Stimulated activated CD4-positive, alpha-beta T cell treated with anti-CD3 and anti-CD28 coated beads, Interleukin-4, amount 100 ng/mL, for 1 hour (primary cell): ENCODE measurements around the gene SI.
"Not testable (repeated sequence)": the region's sequence is repeated elsewhere in the genome, so short reads cannot be mapped to it uniquely, and the experiment has no call there.

Experiments
- DNase-seq: peaks from one replicate; pipeline ENCODE4 v3.0.0-alpha.2; 2020

The SI gene

DNA sequence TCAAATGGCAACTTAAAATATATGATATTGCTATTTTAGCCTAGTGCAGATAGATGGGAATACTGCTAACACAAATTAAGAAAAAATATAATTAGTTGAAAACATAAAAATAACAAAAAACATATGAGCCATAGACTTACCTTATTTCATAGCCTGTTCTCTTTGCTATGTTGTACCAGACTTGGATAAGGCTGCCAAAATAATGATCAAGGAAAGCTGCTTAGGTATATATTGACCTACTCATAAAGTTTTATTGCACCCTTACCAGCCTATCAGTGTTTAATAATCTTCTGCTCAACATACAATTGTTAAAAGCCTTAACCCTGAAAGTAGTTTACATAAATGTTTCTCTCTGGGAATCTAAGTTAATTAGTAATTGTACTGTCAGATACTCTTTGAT lies at the start of gene SI:
TSS of gene SI (minus strand) at position 204 of the 400 bp plus-strand sequence. CDS start 2,484 bp downstream, outside the sequence.
- no peak for DNase-seq

DNA sequence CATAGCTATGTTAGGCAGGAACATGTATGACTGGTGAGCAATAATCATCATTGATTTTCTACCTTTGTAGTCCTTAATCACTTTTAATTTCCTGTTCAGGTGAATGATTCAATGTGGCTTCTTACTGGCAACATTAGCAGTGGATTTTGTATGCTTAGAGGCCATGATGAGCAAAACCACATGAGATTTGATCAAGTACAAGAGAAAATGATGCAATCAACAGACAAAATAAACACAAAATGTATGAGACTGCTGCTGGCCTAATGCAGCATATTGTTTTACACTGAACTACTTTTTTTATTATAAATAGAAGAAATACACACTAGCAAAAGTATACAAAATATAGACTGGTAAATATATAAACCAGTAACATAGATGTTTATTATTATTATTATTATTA lies 47.5 kb upstream of the SI start:
- no peak for DNase-seq

DNA sequence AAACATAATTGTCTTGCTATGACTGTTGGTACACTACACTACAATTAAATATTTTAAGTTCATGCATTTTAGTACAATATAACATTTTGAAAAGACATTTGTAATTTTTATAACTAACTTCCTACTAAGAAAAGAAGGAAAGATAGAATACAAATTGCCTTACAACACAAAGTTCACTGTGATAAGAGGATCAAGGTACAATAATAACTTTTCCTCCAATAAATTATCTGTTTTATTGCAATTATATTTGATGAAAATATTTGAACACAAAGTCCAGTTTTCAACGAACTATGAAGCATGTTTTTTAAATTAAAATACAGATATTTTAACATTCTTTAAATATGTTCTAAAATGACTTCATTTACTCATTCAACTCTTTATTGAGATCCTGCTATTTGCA lies 33.1 kb upstream of the SI start:
- no peak for DNase-seq

DNA sequence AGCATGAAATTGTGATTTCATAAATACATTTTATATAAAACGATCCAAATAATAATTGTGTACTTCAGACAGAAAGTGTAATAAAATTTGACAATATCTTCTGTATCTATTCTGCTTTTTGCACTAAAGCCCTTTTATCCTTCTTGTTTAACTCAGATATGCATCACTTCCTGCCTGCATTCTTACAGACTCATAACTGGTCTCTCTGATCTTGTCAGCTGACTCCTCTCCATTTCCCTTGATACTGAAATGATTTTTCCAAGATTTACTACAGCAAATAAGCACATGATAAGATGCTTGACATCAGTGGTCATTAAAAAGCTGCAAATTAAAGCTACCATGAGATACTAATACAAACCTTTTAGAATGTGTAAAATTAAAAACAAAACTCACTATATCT lies 25.3 kb upstream of the SI start:
- no peak for DNase-seq

DNA sequence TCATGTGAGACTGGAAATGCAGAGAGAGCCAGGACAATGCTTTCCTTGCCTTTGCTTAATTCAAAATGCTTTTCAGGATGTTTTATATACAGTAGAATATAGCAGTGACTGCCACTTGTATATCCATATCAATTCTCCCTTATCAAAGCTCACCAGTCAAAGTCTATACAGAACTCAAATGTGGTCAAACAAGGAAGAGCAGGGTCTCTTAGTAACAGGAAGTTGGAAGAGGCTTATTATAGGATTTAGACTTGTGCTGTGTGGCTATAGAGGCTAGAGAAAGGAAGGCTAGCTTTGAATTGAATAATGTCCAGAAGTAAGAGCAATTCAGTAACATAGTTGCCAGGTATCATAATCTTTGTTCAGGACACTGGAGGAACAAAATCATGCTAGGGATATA lies 4.4 kb upstream of the SI start:
- DNase-seq: no peak

DNA sequence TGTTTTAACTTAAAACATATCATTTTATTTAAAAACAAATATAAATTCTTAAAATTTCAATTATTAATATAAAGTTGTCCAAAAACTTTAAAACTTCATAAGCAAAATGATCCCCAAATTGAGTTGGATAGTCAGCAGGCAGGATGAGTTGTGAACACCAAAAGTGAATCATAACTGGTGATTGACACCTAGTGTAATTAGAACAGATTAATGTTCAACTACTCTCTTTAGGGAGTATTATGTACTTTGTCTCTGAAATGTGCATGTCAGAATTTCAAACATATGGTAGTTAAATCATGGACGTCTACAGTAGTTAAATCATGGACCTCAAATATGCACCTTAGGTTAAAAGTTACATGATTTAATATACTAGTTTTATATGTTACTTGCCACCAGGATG lies 2.9 kb upstream of the SI start:
- no peak for DNase-seq

DNA sequence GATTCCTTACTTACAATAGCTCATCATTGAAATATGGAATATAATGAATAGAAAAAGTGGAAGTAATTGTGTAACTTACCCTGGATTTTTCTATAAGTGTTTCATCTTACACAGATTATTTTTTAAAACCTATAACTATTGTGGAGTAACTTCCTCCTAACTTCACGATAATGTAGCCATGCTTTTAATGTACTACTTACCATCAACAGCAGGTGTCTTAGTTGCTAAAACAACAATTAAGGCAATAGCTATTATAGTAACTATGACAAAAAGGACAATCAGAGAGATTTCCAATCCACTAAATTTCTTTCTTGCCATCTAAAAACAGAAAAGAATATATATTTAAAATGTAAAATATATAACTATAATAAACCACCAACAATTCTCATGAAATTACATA lies 2.6 kb downstream of the SI start:
- DNase-seq: no peak

DNA sequence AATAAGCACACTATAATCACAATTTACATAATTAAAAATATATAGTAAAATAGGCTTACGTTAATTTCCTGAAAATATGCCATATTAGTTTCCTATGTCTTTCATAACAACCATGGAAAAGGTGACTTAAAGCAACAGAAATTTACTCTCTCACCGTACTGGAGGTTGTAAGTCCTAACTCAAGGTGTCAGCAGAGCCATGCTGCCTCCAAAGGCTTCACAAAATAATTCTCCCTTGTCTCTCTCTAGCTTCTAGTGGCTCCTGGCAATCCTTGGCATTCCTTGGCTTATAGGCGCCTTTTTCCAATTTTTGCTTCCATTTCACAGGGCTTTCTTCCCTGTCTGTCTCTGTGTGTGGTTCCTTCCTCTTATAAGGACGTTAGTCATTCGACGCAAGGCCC lies 7.6 kb downstream of the SI start:
- DNase-seq: no peak

DNA sequence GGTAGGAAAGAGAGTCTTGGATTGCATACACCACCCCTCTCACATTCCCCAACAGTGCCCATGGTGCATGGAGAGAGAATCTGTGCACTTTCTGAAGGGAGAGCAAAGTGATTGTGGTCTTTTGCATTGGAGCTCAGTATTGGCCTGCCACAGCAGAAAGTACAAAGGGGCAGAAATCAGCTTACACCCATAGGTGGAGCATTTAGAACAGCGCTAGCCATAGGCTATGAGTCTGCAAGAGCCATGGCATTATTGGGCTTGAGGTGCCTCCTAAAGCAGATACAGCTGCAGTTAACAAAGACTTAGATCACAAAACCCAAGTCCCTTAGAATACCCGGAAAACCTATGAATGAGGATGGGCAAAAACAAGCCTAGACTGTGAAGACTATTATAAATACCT lies 21.8 kb downstream of the SI start:
- DNase-seq: no peak

DNA sequence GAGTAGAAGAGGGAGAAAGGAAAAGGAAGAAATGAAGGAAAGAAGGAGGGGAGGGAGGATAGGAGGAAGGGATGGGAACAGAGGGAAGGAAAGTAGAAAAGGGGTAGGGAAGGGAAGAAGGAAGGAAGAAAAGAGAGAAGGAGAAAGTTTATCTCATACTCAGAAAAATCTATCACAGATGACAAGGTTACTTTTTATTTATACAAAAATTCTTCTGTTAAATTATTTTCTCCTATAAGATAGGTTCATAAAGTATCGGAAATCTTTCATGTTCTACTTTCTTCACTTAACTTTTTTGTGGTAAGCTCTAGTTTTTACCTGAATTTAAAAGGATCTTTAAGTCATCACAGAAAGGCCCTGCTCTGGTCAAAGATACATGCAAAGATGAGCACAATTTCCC lies 38.1 kb downstream of the SI start:
- no peak for DNase-seq

DNA sequence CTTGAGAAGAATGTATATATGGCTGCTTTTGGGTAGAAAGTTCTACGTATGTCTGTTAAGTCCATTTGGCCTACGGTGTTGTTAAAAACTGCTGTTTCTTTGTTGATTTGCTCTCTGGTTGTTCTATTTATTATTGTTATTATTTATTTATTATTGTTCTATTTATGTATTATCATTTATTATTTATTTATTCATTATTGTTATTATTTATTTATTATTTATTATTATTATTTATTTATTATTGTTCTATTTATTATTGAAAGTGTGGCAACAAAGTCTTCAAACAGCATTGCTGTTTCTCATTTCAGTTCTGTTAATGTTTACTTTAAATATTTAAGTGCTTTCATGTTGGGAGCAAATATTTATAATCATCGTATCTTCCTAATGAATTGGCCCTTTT lies 66.7 kb downstream of the SI start:
- no peak for DNase-seq

DNA sequence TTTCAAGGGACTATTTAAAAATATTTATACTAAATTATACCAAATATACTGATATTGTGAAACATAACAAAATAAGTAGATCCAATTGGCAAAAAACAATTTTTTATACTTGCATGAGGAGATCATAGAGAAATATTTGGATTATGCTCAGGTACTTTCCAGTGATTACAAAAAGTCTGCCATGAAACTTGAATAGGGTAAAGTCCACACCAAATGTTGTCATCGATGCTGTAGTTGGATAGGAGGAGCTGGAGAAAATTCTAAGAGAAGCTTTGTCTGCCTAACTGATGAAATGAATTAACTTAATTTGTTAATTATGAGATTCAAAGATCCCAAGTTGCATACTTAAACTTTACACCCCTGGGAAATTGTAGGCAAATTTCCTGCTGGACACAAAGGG lies 93.3 kb downstream of the SI start:
- no peak for DNase-seq

DNA sequence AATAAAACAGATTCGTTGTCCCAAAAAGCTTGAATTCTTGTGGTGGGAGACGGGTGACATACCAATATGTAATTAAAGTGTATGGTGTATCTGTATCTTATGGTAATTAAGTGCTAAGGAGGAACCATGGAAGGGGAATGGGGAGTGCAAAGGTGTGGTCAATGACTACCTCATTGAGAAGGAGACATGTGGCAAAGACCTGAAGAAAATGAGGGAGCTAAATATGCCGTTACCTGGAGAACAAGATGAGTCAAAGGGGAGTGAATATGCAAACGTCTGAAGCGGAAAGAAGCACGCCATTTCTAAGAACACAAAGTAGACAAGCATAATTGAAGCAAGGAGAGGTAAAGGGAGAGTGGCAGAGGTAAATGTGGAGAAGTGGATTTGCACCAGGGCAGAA lies 115.7 kb downstream of the SI start:
- DNase-seq: no peak

DNA sequence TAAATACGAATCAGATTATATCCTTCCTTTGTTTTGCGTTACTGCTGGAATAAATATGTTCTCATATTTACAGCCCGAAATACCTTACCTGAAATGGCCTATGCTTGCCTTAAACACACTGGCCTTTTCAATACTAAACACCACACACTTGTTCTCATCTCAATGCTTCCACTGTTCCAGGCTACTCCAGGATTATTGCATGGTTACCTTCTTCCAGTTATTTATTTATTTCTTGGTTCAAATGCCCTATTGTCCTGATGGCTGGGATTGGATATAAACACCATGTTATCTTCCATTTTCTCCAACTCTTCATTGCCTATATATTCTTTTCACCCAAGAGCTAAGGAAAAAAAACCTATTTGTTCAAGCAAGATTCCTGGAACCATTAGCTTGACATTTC lies 125.3 kb downstream of the SI start:
- DNase-seq: no peak

DNA sequence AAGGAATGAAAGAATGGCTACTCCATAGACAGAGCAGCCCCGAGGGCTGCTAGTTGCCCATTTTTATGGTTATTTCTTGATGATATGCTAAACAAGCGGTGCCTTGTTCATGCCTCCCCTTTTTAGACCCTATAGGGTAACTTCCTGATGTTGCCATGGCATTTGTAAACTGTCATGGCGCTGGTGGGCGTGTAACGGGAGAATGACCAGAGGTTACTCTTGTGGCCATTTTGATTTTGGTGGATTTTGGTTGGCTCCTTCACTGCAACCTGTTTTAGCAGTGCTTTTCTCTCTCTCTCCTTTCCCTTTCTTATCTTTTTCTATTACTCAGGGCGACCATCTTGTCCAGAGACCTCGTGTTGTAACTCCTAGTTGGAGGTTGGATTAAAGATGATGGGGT lies 126.9 kb downstream of the SI start:
- DNase-seq: not testable (repeated sequence)

DNA sequence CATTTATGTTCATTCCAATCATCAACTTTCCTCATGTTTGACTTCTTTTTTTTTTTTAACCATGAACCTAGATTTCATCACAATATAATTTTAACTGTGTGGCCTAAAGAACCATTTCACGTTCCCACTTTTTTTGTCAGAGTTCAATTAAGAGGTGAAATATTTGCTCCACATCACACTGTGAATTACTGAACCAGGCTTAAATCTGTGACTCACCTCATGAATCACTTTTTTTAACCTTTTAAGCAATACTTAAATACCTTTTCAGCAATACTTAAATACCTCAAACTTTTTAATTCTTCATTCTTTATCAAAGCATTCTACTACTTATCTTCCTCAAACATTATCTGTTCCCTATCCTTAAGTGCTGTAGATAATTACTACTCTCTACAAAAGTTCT lies 137.6 kb downstream of the SI start:
- no peak for DNase-seq

DNA sequence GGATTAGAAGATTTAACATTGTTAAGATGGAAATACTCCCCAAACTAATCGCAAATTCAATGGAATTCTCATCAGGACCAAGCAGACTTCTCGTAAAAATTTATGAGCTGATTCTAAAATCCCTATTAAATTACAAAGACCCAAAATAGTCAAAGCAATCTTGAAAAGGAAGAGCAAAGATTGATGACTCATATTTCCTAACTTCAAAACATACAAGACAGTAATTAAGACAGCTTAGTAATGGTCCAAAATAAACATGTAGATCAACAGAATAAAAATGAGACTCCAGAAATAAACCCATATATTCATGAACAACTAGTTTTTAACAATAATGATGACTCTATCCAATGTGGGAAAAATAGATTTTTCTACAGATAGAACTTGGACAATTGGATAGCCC lies 148.7 kb downstream of the SI start:
- no peak for DNase-seq
